H1 (cell line): ENCODE measurements around the gene MBD3L2B. TPM values are rescaled to one million over a fixed set of nuclear protein-coding genes. Genes with fewer than 3 reads are reported as not detected.

Experiments used
- CTCF ChIA-PET: fragments of 300-600 bp; sonication (Branson Sonifier 250); formaldehyde crosslinking; loops from one replicate; lab custom pipeline; 2021; ENCODE audit not compliant: partially characterized antibody; lab: Charles Lee
- POLR2A ChIA-PET: fragments of 300-600 bp; sonication (Branson Sonifier 250); formaldehyde crosslinking; loops from one replicate; lab custom pipeline; 2021; ENCODE audit warnings: inconsistent platforms; ENCODE audit not compliant: partially characterized antibody; lab: Charles Lee
- DNase-seq, 2 experiments: peaks; one replicate each; pipeline versions ENCODE4 v3.0.0 to v3.0.0-alpha.2; 2010 to 2022; ENCODE audit warnings: low spot score in 2 of 2, low read depth in 1 of 2, mixed read lengths in 1 of 2
- FAIRE-seq: peaks from 2 replicates; lab custom pipeline; 2011; peaks lifted over from hg19 to GRCh38; lab: Jason Lieb, UNC
- H2AFZ ChIP-seq: 2 replicates; pipeline ENCODE4 v1.8.1; 2012; ENCODE audit warnings: low read length, inconsistent platforms
- H2AK5ac ChIP-seq: 2 replicates; pipeline ENCODE4 v1.6.1; 2013; ENCODE audit warnings: low read depth, low read length
- H2BK120ac ChIP-seq: replicated peaks from 2 replicates; pipeline ENCODE3; 2013; ENCODE audit warnings: low read depth, low read length, inconsistent platforms
- H2BK12ac ChIP-seq: 2 replicates; pipeline ENCODE4 v1.6.1; 2013; ENCODE audit warnings: low read depth, low read length
- H2BK15ac ChIP-seq: 2 replicates; pipeline ENCODE4 v1.6.1; 2013; ENCODE audit warnings: low read length
- H2BK20ac ChIP-seq: 2 replicates; pipeline ENCODE4 v1.6.1; 2013; ENCODE audit warnings: low read length
- H2BK5ac ChIP-seq: 2 replicates; pipeline ENCODE4 v1.6.1; 2013; ENCODE audit warnings: low read depth, low read length
- H3K14ac ChIP-seq: 2 replicates; pipeline ENCODE4 v1.6.1; 2013; ENCODE audit warnings: inconsistent platforms; ENCODE audit not compliant: insufficient read length
- H3K18ac ChIP-seq: 2 replicates; pipeline ENCODE4 v1.6.1; 2013; ENCODE audit warnings: low read length; ENCODE audit errors: extremely low read depth
- H3K23ac ChIP-seq: 2 replicates; pipeline ENCODE4 v1.6.1; 2013; ENCODE audit warnings: inconsistent platforms; ENCODE audit not compliant: insufficient read length
- H3K23me2 ChIP-seq: 2 replicates; pipeline ENCODE4 v1.6.1; 2013; ENCODE audit warnings: low read depth, low read length
- H3K27ac ChIP-seq: 2 replicates; pipeline ENCODE4 v1.6.1; 2011; ENCODE audit warnings: low read depth, low read length, inconsistent platforms
- H3K27me3 ChIP-seq, 4 experiments: replicated peaks in 1 of 4; 1 replicate in 1 of 4; 2 replicates in 3 of 4; pipeline versions ENCODE4 v1.6.1 to v1.8.1; 2011 to 2013; ENCODE audit warnings: low read length in 3 of 4, mild to moderate bottlenecking in 3 of 4, inconsistent platforms in 2 of 4, mixed read lengths in 2 of 4, moderate library complexity in 1 of 4; ENCODE audit not compliant: control insufficient read depth in 3 of 4, insufficient read depth in 3 of 4; ENCODE audit errors: extremely low read depth in 1 of 4
- H3K36me3 ChIP-seq, 4 experiments: 2 replicates each; pipeline versions ENCODE4 v1.6.1 to v1.8.1; 2011 to 2013; ENCODE audit warnings: mild to moderate bottlenecking in 4 of 4, low read length in 3 of 4, moderate library complexity in 2 of 4, control low read depth in 1 of 4, inconsistent platforms in 1 of 4; ENCODE audit not compliant: insufficient read depth in 4 of 4, control insufficient read depth in 2 of 4
- H3K4ac ChIP-seq: replicated peaks from 2 replicates; pipeline ENCODE3; 2013; ENCODE audit warnings: low read length, low read depth, mixed read lengths, inconsistent platforms; ENCODE audit not compliant: insufficient read length
- H3K4me1 ChIP-seq, 4 experiments: replicated peaks in 1 of 4; 1 replicate in 1 of 4; 2 replicates in 3 of 4; pipeline versions ENCODE4 v1.6.1 to v1.8.1; 2011 to 2013; ENCODE audit warnings: low read length in 3 of 4, inconsistent platforms in 2 of 4, mixed read lengths in 1 of 4; ENCODE audit not compliant: insufficient read depth in 4 of 4, control insufficient read depth in 3 of 4
- H3K4me2 ChIP-seq, 2 experiments: 2 replicates each; pipeline versions ENCODE4 v1.6.1 to v1.8.1; 2011 to 2013; ENCODE audit warnings: low read depth in 2 of 2, low read length in 2 of 2, control low read depth in 1 of 2, inconsistent platforms in 1 of 2, mild to moderate bottlenecking in 1 of 2; ENCODE audit not compliant: insufficient read depth in 1 of 2
- H3K4me3 ChIP-seq, 4 experiments: fragments of 200-600, 300-600 bp in 1 of 4; sonication (generic), shearing (Covaris generic), sonication (Bioruptor Twin) in 1 of 4; 2 replicates each; pipeline versions ENCODE4 v1.5.1 to v1.8.1; 2011 to 2016; ENCODE audit warnings: low read length in 4 of 4, low read depth in 3 of 4, control low read depth in 2 of 4, inconsistent platforms in 2 of 4, mild to moderate bottlenecking in 2 of 4, mixed read lengths in 1 of 4, moderate library complexity in 1 of 4; ENCODE audit not compliant: insufficient read depth in 2 of 4; ENCODE audit errors: extremely low read depth in 1 of 4
- H3K56ac ChIP-seq: replicated peaks from 2 replicates; pipeline ENCODE3; 2013; ENCODE audit warnings: low read depth, mild to moderate bottlenecking, mixed read lengths, low read length, inconsistent platforms; ENCODE audit not compliant: insufficient read length
- H3K79me1 ChIP-seq: 2 replicates; pipeline ENCODE4 v1.6.1; 2013; ENCODE audit warnings: low read depth, low read length, control low read depth
- H3K79me2 ChIP-seq, 2 experiments: 2 replicates each; pipeline versions ENCODE4 v1.6.1 to v1.8.1; 2012 to 2013; ENCODE audit warnings: low read length in 2 of 2, mild to moderate bottlenecking in 2 of 2, inconsistent platforms in 1 of 2; ENCODE audit not compliant: insufficient read depth in 2 of 2, control insufficient read depth in 1 of 2
- H3K9ac ChIP-seq, 4 experiments: replicated peaks in 1 of 4; 1 replicate in 1 of 4; 2 replicates in 3 of 4; pipeline versions ENCODE4 v1.6.1 to v1.8.1; 2011 to 2013; ENCODE audit warnings: low read depth in 3 of 4, low read length in 3 of 4, control low read depth in 2 of 4, mild to moderate bottlenecking in 2 of 4, moderate library complexity in 2 of 4, inconsistent platforms in 1 of 4; ENCODE audit errors: extremely low read depth in 1 of 4
- H3K9me3 ChIP-seq, 2 experiments: 2 replicates each; pipeline versions ENCODE4 v1.6.1 to v1.8.1; 2012 to 2013; ENCODE audit warnings: mild to moderate bottlenecking in 2 of 2, moderate library complexity in 2 of 2, control low read depth in 1 of 2, inconsistent platforms in 1 of 2, low read depth in 1 of 2, low read length in 1 of 2, mixed read lengths in 1 of 2; ENCODE audit not compliant: insufficient read depth in 2 of 2
- H4K20me1 ChIP-seq, 2 experiments: replicated peaks in 1 of 2; 2 replicates each; pipeline versions ENCODE3 to v1.8.1; 2011 to 2013; ENCODE audit warnings: inconsistent platforms in 2 of 2, low read length in 2 of 2, mild to moderate bottlenecking in 1 of 2; ENCODE audit not compliant: insufficient read depth in 2 of 2, control insufficient read depth in 1 of 2
- H4K5ac ChIP-seq: 2 replicates; pipeline ENCODE4 v1.6.1; 2013; ENCODE audit warnings: low read length, low read depth, mixed read lengths, inconsistent platforms; ENCODE audit not compliant: insufficient read length
- H4K8ac ChIP-seq: 2 replicates; pipeline ENCODE4 v1.8.0; 2013; ENCODE audit warnings: mild to moderate bottlenecking, moderate library complexity, low read length, inconsistent platforms; ENCODE audit not compliant: insufficient read depth; ENCODE audit errors: extremely low read depth
- H4K91ac ChIP-seq: replicated peaks from 2 replicates; pipeline ENCODE3; 2013; ENCODE audit warnings: low read length, mixed read lengths, inconsistent platforms; ENCODE audit not compliant: insufficient read length
- CREB1 ChIP-seq: IDR thresholded peaks from 2 replicates; pipeline ENCODE4 v1.6.1; 2012; ENCODE audit warnings: inconsistent platforms
- CTCF ChIP-seq, 3 experiments: IDR thresholded peaks; 1 replicate in 2 of 3; 2 replicates in 1 of 3; pipeline versions ENCODE4 v1.5.1 to v1.6.1; 2011; ENCODE audit warnings: low read length in 3 of 3, mild to moderate bottlenecking in 3 of 3, inconsistent platforms in 2 of 3, low read depth in 1 of 3, moderate library complexity in 1 of 3; ENCODE audit not compliant: insufficient read depth in 1 of 3; ENCODE audit errors: control extremely low read depth in 1 of 3
- FOSL1 ChIP-seq: IDR thresholded peaks from 2 replicates; pipeline ENCODE4 v1.6.1; 2011; ENCODE audit warnings: mild to moderate bottlenecking, low read depth, low read length, moderate library complexity; ENCODE audit not compliant: insufficient read depth
- KDM5A ChIP-seq: fragments of 200-600 bp; IDR thresholded peaks from 2 replicates; pipeline ENCODE4 v1.7.1; 2012; ENCODE audit warnings: mild to moderate bottlenecking, low read length, inconsistent platforms, mixed read lengths
- NANOG ChIP-seq: IDR thresholded peaks from 2 replicates; pipeline ENCODE4 v1.6.1; 2011; ENCODE audit warnings: low read length, low read depth, mild to moderate bottlenecking, inconsistent platforms; ENCODE audit not compliant: insufficient read depth, poor library complexity, severe bottlenecking
- POLR2AphosphoS5 ChIP-seq: IDR thresholded peaks from 2 replicates; pipeline ENCODE4 v1.6.1; 2011; ENCODE audit warnings: low read depth, low read length
- POU5F1 ChIP-seq: IDR thresholded peaks from 2 replicates; pipeline ENCODE4 v1.6.1; 2011; ENCODE audit warnings: low read depth, mild to moderate bottlenecking, low read length, moderate library complexity
- RNF2 ChIP-seq: fragments of 200-900, 300-1000 bp; sonication (generic); IDR thresholded peaks from 2 replicates; pipeline ENCODE4 v1.7.1; 2016; ENCODE audit warnings: borderline replicate concordance, low read depth, mild to moderate bottlenecking, antibody characterized with exemption, low read length; ENCODE audit not compliant: poor library complexity, severe bottlenecking; ENCODE audit errors: missing control alignments
- RXRA ChIP-seq: IDR thresholded peaks from 2 replicates; pipeline ENCODE4 v1.6.1; 2011; ENCODE audit warnings: low read depth, mild to moderate bottlenecking, low read length, moderate library complexity; ENCODE audit not compliant: insufficient read depth
- SAP30 ChIP-seq: fragments of 300-600 bp; sonication (generic); IDR thresholded peaks from 2 replicates; pipeline ENCODE4 v1.7.1; 2012; ENCODE audit warnings: low read length, moderate library complexity, mild to moderate bottlenecking, inconsistent platforms; ENCODE audit not compliant: insufficient read depth, insufficient replicate concordance
- SP1 ChIP-seq: IDR thresholded peaks from 2 replicates; pipeline ENCODE4 v1.6.1; 2011; ENCODE audit warnings: low read depth, low read length
- SUZ12 ChIP-seq: fragments of 200-600 bp; sonication (generic); IDR thresholded peaks from 2 replicates; pipeline ENCODE4 v1.6.1; 2012; ENCODE audit warnings: mild to moderate bottlenecking, inconsistent platforms, low read length, moderate library complexity, mixed read lengths
- WGBS, 2 experiments: shearing (Covaris generic) in 1 of 2; methylation state at CpG; one replicate each; pipeline versions ENCODE4 v1.1.6 to v1.1.7; 2013 to 2015; ENCODE audit warnings: low lambda C conversion rate in 2 of 2, mixed read lengths in 2 of 2, inconsistent platforms in 1 of 2, low coverage in 1 of 2, missing lambda C conversion rate in 1 of 2; ENCODE audit not compliant: insufficient replicate concordance in 2 of 2, insufficient coverage in 1 of 2, insufficient read length in 1 of 2; ENCODE audit errors: extremely low coverage in 1 of 2, missing lambda C conversion rate in 1 of 2; 5-methylcytosine and 5-hydroxymethylcytosine counted together
- polyA plus RNA-seq, 7 experiments: library from polyadenylated mRNA; depleted of rRNA in 3 of 7; stranded (reverse) in 5 of 7; unstranded in 2 of 7; fragments of >200 nt in 5 of 7; fragments of 200-250 nt in 2 of 7; gene quantifications; 1 replicate in 5 of 7; 2 replicates in 1 of 7; 4 replicates in 1 of 7; pipeline versions ENCODE4 v1.2.1 to v1.2.3, GENCODE V29; 2011 to 2013; ENCODE audit warnings: missing spikeins in 2 of 7, mixed read lengths in 2 of 7
- total RNA-seq: library from RNA; stranded (reverse); fragmentation: NEBNext Ultra II Directional; extraction: Animal tissue kit (Norgen Biotek cat#: 25700); gene quantifications from 2 replicates; pipeline ENCODE4 v1.2.1, GENCODE V29; 2021

Gene MBD3L2B
- total and polyA plus RNA-seq, 2 of the 8 experiments (the other 6 are each of a cell fraction or from before 2014, with no cell fraction given) = not detected

- 81% methylated on average over 5 of the region's 6 CpGs; no CpG with 5 or more reads in 1 of the 2 experiments for WGBS, 2 experiments
- no peaks in the 10 kb centered on the region for H3K23me2 ChIP-seq
- no peak overlapping the region for H3K56ac ChIP-seq
- no peak overlapping the region for H3K4me3 ChIP-seq
- H3K4ac ChIP-seq = no peak overlapping the region
- H3K4me1 ChIP-seq = no peaks in the 10 kb centered on the region
- no peak overlapping the region for H3K27ac ChIP-seq
- no peaks in the 10 kb centered on the region for H3K79me2 ChIP-seq
- H2AK5ac ChIP-seq = no peak overlapping the region
- H2BK5ac ChIP-seq = no peak overlapping the region
- no peak overlapping the region for H4K8ac ChIP-seq
- H4K20me1 ChIP-seq = no peaks in the 10 kb centered on the region
- no peak overlapping the region for H2BK20ac ChIP-seq
- H3K79me1 ChIP-seq = no peaks in the 10 kb centered on the region
- CTCF ChIA-PET = no interaction called here
- no peaks in the 10 kb centered on the region for H3K36me3 ChIP-seq
- H3K9ac ChIP-seq = no peak overlapping the region
- H3K27me3 ChIP-seq = no peaks in the 10 kb centered on the region
- POLR2A ChIA-PET = no interaction called here
- H2BK12ac ChIP-seq = no peak overlapping the region
- no peak overlapping the region for H2AFZ ChIP-seq
- no peak overlapping the region for H3K23ac ChIP-seq
- H2BK120ac ChIP-seq = no peak overlapping the region
- H2BK15ac ChIP-seq = no peak overlapping the region
- no peak overlapping the region for H3K4me2 ChIP-seq
- FAIRE-seq (no peak), DNase-seq (no peak)
- H3K9me3 ChIP-seq = peaks cover 24 to 36% of the 10 kb centered on the region in 2 experiments
- H4K5ac ChIP-seq = no peak overlapping the region
- no peak overlapping the region for H4K91ac ChIP-seq
- no peak overlapping the region for H3K14ac ChIP-seq
- no peak overlapping the region for H3K18ac ChIP-seq
- no peak for TF ChIP-seq SP1
- TF ChIP-seq NANOG = no peak
- TF ChIP-seq SAP30 = no peak
- TF ChIP-seq RNF2 = no peak
- no peak for TF ChIP-seq SUZ12
- TF ChIP-seq POU5F1 = no peak
- TF ChIP-seq POLR2AphosphoS5 = no peak
- TF ChIP-seq RXRA = no peak
- TF ChIP-seq CTCF (IDR thresholded peaks at IDR 0.05; ENCODE audit: control extremely low read depth in 1 of 3, insufficient read depth in 1 of 3, low read depth in 1 of 3, low read length in 3 of 3) = no peak
- no peak for TF ChIP-seq KDM5A
- TF ChIP-seq CREB1 = no peak
- no peak for TF ChIP-seq FOSL1
Observed at GRCh38 chr19:7018828-7019227, 2.4 kb downstream of the MBD3L2B start.
